BJ (cell line): ENCODE results near the gene SOBP. TPM values are rescaled to one million over a fixed set of nuclear protein-coding genes. Genes with fewer than 3 reads are reported as not detected.

Source experiments
- CTCF ChIA-PET: fragments of 350-600 bp; formaldehyde crosslinking; extraction: SDS; loops from one replicate; lab custom pipeline; 2021; ENCODE audit warnings: antibody characterized with exemption, inconsistent platforms; lab: Yijun Ruan, JAX
- POLR2A ChIA-PET: fragments of 300-600 bp; sonication (Branson Sonifier 250); formaldehyde crosslinking; extraction: SDS; loops from one replicate; lab custom pipeline; 2021; ENCODE audit warnings: antibody characterized with exemption; lab: Charles Lee
- DNase-seq: peaks from one replicate; pipeline ENCODE4 v3.0.0-alpha.2; 2011; ENCODE audit warnings: low read depth
- H3K27me3 ChIP-seq: 2 replicates; pipeline ENCODE4 v1.6.0; 2011; ENCODE audit warnings: low read length; ENCODE audit not compliant: control insufficient read depth, insufficient read depth
- H3K36me3 ChIP-seq: 2 replicates; pipeline ENCODE4 v1.5.1; 2011; ENCODE audit warnings: low read length; ENCODE audit not compliant: control insufficient read depth, insufficient read depth
- H3K4me3 ChIP-seq: 2 replicates; pipeline ENCODE4 v1.5.1; 2011; ENCODE audit warnings: low read depth, mild to moderate bottlenecking, control low read depth, low read length
- polyA plus RNA-seq: library from polyadenylated mRNA; depleted of rRNA; stranded (reverse); fragments of >200 nt; gene quantifications from 2 replicates; pipeline ENCODE4 v1.2.3, GENCODE V29; 2011
- TF ChIP-seq, protein P1 (sequence below): IDR thresholded peaks from 2 replicates; pipeline ENCODE4 v1.5.1; 2011; ENCODE audit warnings: low read depth, mild to moderate bottlenecking, control low read depth, inconsistent platforms, low read length, moderate library complexity; ENCODE audit not compliant: insufficient read depth

Gene SOBP
- polyA plus RNA-seq, 1 experiment = not detected

DNA sequence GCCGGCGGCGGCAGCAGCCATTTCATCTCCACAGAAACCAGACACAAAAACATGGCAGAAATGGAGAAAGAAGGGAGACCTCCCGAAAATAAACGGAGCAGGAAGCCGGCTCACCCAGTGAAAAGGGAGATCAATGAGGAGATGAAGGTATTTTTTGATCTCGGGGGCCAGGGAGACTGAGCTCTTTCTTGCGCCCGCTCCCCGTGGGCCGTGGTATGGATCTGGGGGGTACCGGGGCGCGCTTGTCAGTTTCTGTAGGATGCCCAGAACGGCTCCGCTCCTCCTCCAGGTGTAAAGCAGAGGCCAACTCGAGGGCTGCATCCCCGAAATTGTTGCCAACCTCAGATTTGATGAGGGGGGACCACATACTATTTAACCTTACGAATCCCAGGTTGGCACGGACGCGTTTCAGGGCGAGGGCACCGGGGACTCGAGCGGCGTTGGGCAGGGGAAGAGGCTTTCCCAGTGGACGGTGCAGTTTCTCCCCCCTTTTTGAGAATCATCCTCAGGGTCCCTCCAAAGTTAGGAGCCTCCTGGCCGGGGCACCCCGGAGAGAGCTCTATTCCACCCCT, 735 bp downstream of the SOBP start:
- DNase-seq = no peak
- TF ChIP-seq, protein P1, sequence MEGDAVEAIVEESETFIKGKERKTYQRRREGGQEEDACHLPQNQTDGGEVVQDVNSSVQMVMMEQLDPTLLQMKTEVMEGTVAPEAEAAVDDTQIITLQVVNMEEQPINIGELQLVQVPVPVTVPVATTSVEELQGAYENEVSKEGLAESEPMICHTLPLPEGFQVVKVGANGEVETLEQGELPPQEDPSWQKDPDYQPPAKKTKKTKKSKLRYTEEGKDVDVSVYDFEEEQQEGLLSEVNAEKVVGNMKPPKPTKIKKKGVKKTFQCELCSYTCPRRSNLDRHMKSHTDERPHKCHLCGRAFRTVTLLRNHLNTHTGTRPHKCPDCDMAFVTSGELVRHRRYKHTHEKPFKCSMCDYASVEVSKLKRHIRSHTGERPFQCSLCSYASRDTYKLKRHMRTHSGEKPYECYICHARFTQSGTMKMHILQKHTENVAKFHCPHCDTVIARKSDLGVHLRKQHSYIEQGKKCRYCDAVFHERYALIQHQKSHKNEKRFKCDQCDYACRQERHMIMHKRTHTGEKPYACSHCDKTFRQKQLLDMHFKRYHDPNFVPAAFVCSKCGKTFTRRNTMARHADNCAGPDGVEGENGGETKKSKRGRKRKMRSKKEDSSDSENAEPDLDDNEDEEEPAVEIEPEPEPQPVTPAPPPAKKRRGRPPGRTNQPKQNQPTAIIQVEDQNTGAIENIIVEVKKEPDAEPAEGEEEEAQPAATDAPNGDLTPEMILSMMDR = no peak
- ChIA-PET POLR2A (no interaction called here), CTCF (no interaction called here)
- Histone ChIP-seq H3K4me3 (peak overlapping the region; percentile 45), H3K27me3 (peaks cover 35% of the 10 kb centered on the region), H3K36me3 (no peaks in the 10 kb centered on the region)

GRCh38 chr6:107491138-107491609, 1.3 kb downstream of the SOBP start:
- CTCF ChIA-PET = no interaction called here
- DNase-seq = no peak
- Histone ChIP-seq H3K36me3 (no peaks in the 10 kb centered on the region), H3K4me3 (peak overlapping the region; percentile 45; the same call in 1 of the 2 replicates), H3K27me3 (peaks cover 35% of the 10 kb centered on the region)
- POLR2A ChIA-PET = no interaction called here
- TF ChIP-seq, protein P1 = no peak

DNA sequence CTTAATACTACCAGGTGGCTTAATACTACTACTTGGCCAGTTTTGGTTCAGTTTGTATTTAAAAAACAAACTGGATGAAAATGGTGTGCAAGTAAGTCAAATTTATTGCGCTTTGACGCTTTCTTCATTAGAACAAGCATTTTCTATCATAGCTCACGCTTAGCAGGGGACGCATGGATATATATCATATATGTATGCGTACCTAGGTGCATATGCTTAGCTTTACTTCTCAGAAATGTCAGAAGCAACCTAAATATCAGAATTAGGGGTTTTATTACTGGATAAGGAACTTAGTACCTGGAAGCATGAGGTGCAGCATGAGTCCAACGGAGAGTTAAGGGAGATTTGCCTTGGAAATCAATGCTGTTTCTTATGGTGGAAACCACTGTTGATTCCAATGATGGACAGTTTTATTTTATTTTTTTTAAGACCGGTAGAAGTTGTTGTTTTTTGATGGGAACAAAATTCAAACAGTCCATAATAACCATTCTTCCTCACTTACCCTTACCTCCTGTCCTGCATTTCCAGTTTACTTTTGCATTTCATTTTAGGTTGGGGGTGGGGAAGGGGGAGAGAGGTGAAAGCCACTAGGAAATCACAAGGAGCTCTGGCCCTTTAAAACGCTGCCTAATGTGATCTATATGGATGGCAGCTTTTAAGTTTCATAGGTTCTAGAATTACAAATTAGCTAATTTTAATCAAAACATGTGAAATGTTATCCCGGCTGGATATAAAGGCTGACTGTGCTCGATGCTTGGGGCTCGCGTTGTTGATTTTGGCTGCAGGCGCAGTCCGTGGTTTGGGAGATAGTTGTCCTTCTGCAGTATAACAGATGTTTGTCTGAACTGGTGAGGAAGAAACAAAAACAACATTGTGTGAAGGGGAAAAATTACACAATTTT, 2.1 kb downstream of the SOBP start:
- peaks cover 35% of the 10 kb centered on the region for H3K27me3 ChIP-seq
- CTCF ChIA-PET = no interaction called here
- POLR2A ChIA-PET = no interaction called here

DNA sequence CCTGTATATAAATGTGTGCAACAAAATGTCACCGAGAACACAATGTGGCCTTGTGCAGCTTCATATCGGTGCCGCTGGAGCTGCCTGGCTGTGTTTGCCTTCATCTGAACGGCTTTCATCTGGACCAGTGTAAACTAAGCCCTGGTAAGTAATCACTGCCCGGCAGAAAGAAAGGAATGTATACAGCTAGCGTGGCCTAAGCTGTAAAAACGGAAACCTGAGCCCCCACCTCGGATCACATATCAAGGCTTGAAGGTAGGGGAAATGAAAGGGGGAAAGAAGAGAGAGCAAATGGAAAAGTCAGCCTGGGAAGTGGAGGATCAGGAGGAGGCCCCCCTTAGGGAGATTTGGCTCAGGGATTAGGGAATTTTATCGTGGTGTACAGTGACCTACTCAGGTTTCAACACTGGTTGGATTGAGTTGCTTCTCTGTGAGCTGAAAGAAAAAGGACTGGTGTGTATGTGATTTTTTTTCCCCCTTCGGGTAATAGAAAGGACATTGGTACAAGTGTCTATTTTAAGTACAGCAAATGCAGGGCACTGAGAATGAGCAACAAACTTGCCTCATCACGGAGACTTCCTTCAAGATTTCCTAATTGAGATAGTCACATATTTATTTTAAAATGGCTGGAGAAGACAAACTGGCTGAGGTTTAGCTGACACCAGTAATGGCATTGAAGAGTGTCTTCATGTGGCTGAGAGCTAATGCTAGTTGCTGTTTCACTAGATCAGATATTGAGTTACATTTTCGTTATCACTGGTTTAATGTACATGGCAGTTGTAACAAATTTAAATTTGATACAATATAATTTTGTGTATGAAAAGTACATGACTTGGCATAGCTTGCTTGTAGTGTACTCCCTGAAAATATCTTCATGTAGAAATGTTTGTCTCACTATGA, 3.5 kb downstream of the SOBP start:
- POLR2A ChIA-PET = no interaction called here
- Histone ChIP-seq H3K4me3 (no peak overlapping the region), H3K27me3 (peaks cover 29% of the 10 kb centered on the region), H3K36me3 (no peaks in the 10 kb centered on the region)
- CTCF ChIA-PET = interaction anchor here (0.5 to 0.6 kb wide), 2 partner anchors 136 to 465 kb away, joined by 3 read pairs; no protein-coding TSS in a partner anchor
- no peak for DNase-seq
- TF ChIP-seq, protein P1 = no peak

More for the DNA sequence above, 2.1 kb downstream of the SOBP start:
- Histone ChIP-seq H3K4me3 (no peak overlapping the region), H3K36me3 (no peaks in the 10 kb centered on the region)
- TF ChIP-seq, protein P1 = no peak
- DNase-seq = peak; percentile 13
